Activated naive CD8-positive, alpha-beta T cell (primary cell): ENCODE results near the gene USP15.

Source experiments
- H3K27ac Mint-ChIP-seq: one replicate; pipeline ENCODE4 v1.8.0; 2021; ENCODE audit warnings: mixed read lengths
- H3K27me3 Mint-ChIP-seq: one replicate; pipeline ENCODE4 v1.8.0; 2021; ENCODE audit warnings: mixed read lengths
- H3K36me3 Mint-ChIP-seq: one replicate; pipeline ENCODE4 v1.8.0; 2021; ENCODE audit warnings: mixed read lengths
- H3K4me1 Mint-ChIP-seq: one replicate; pipeline ENCODE4 v1.8.0; 2021; ENCODE audit warnings: low read depth, mixed read lengths
- H3K4me3 Mint-ChIP-seq: one replicate; pipeline ENCODE4 v1.8.0; 2021; ENCODE audit warnings: mild to moderate bottlenecking, mixed read lengths
- H3K9me3 Mint-ChIP-seq: one replicate; pipeline ENCODE4 v1.8.0; 2021; ENCODE audit warnings: low read depth, mixed read lengths

USP15 gene

GRCh38 chr12:62288328-62288727, 28.1 kb downstream of the USP15 start:
- Mint-ChIP-seq H3K36me3 (peaks cover 43% of the 10 kb centered on the region), H3K9me3 (peaks cover 16% of the 10 kb centered on the region), H3K27me3 (no peaks in the 10 kb centered on the region), H3K4me1 (peaks cover 85% of the 10 kb centered on the region), H3K4me3 (peak overlapping the region; percentile 51), H3K27ac (peak overlapping the region; percentile 23)

GRCh38 chr12:62290846-62291245, 30.6 kb downstream of the USP15 start:
- Mint-ChIP-seq H3K4me3 (peak overlapping the region; percentile 42), H3K27ac (peak overlapping the region; percentile 76), H3K36me3 (peaks cover 50% of the 10 kb centered on the region), H3K4me1 (peaks cover 79% of the 10 kb centered on the region), H3K9me3 (peaks cover 16% of the 10 kb centered on the region), H3K27me3 (no peaks in the 10 kb centered on the region)

- peak overlapping the region; percentile 81 for H3K27ac Mint-ChIP-seq
- peaks cover 82% of the 10 kb centered on the region for H3K4me1 Mint-ChIP-seq
- H3K36me3 Mint-ChIP-seq, result peaks cover 52% of the 10 kb centered on the region
- H3K4me3 Mint-ChIP-seq, result peak overlapping the region; percentile 28
- peaks cover 16% of the 10 kb centered on the region for H3K9me3 Mint-ChIP-seq
- H3K27me3 Mint-ChIP-seq, result no peaks in the 10 kb centered on the region
These were observed 31.9 kb downstream of the USP15 start for GRCh38 chr12:62291864-62292760.

DNA sequence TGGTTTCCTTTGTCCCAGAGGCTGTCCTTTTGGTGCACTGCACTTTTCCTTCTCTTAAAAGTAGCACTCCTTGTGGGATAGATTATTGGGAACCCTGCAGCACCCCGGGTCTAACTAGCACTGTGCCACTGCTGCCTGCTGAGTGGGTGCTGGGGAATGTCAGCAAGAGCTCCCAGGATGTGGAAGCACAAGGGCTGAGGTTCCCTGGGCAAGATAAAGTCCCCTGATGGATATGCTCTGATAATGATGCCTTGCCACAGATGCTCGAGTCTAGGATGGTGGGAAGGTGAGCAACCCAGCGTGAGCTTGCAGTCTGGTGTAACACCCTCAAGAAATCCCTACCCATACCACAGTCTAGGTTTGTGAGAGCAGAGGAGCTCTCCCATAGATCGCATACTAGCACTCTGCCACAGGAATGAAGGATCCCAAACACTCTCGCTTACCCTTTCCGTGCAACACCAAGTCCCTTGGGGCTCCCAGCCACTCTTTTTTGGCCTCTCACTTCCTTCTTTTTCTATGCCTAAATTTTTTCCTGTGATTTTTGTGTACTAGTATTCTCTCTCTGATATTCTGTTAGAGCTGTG, 32.6 kb downstream of the USP15 start:
- H3K27ac Mint-ChIP-seq, result peak overlapping the region; percentile 55
- H3K27me3 Mint-ChIP-seq, result no peaks in the 10 kb centered on the region
- H3K4me1 Mint-ChIP-seq, result peaks cover 83% of the 10 kb centered on the region
- peaks cover 55% of the 10 kb centered on the region for H3K36me3 Mint-ChIP-seq
- no peak overlapping the region for H3K4me3 Mint-ChIP-seq
- H3K9me3 Mint-ChIP-seq, result peaks cover 9% of the 10 kb centered on the region

DNA sequence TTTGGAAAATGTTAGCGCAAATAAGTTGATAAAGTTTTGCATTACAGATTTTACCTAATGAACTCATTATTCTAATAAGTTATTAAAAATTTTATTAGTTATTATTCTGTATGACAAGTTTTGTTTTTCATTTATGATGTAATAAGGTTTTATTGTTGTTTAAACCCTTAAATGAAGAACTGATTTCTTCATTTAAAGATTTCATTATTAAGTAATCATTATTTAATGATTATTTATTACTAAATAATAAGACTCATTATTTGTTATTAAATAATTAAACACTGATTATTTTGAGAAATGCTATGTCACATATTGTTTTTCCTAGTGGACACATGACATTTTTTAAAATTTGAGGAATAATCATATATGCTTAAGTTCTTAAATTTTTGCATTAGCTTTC, 34.2 kb downstream of the USP15 start:
- H3K4me1 Mint-ChIP-seq, result peaks cover 77% of the 10 kb centered on the region
- H3K27me3 Mint-ChIP-seq, result no peaks in the 10 kb centered on the region
- H3K4me3 Mint-ChIP-seq, result no peak overlapping the region
- no peak overlapping the region for H3K27ac Mint-ChIP-seq
- peaks cover 49% of the 10 kb centered on the region for H3K36me3 Mint-ChIP-seq
- H3K9me3 Mint-ChIP-seq, result peaks cover 1% of the 10 kb centered on the region

DNA sequence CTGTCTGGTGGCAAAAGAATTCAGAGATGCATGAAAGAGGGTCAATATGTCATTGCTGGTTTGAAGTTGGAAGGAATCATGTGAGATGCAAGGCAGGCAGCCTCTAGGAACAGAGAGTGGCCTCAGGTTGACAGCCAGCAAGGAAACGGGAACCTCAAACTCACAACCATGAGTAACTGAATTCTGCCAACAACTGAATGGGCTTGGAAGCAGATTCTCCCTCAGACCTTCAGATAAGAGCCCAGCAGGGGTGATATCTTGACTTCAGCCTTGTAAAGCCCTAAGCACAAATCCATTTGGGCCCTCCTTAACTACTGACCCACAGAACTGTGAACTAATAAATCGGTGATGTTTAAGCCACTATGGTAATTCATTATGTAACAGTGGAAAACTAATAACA, 35.8 kb downstream of the USP15 start:
- no peak overlapping the region for H3K4me3 Mint-ChIP-seq
- peak overlapping the region; percentile 59 for H3K27ac Mint-ChIP-seq
- H3K27me3 Mint-ChIP-seq, result no peaks in the 10 kb centered on the region
- H3K9me3 Mint-ChIP-seq, result no peaks in the 10 kb centered on the region
- H3K4me1 Mint-ChIP-seq, result peaks cover 78% of the 10 kb centered on the region
- H3K36me3 Mint-ChIP-seq, result peaks cover 41% of the 10 kb centered on the region

GRCh38 chr12:62297321-62297720, 37.1 kb downstream of the USP15 start:
- H3K36me3 Mint-ChIP-seq, result peaks cover 43% of the 10 kb centered on the region
- H3K4me3 Mint-ChIP-seq, result no peak overlapping the region
- no peaks in the 10 kb centered on the region for H3K27me3 Mint-ChIP-seq
- H3K4me1 Mint-ChIP-seq, result peaks cover 74% of the 10 kb centered on the region
- H3K27ac Mint-ChIP-seq, result peak overlapping the region; percentile 66
- H3K9me3 Mint-ChIP-seq, result no peaks in the 10 kb centered on the region

GRCh38 chr12:62299617-62300016, 39.4 kb downstream of the USP15 start:
- peak overlapping the region; percentile 11 for H3K27ac Mint-ChIP-seq
- peaks cover 4% of the 10 kb centered on the region for H3K9me3 Mint-ChIP-seq
- peaks cover 56% of the 10 kb centered on the region for H3K36me3 Mint-ChIP-seq
- no peaks in the 10 kb centered on the region for H3K27me3 Mint-ChIP-seq
- H3K4me3 Mint-ChIP-seq, result no peak overlapping the region
- peaks cover 67% of the 10 kb centered on the region for H3K4me1 Mint-ChIP-seq

DNA sequence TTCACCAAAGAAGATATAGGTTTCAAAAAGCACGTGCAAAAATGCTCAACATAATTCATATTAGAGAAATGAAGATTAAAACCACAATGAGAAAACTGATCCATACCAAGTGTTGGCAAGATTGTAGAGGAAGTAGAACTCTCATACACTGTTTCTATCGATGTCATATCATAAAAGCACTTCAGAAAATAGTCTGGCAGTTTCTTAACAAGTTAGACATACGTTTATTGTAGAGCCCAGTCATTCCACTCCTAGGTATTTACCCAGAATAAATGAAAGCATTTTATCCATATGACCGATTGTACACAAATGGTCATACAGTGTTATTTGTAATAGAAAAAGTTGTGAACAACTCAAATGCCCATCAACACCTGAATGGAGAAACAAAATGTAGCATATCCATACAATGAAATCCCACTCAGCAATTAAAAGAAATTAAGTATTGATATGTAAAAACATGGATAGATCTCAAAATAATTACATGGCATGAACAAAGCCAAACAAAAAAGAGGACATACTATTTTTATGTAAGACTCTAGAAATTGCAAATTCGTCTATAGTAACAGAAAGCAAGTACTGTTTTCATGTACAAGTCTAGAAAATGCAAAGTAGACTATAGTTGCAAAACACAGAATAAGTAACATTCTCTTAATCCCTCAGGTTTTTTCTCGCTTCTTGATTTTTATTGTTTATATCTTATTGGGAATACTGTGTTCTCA, 41.0 kb downstream of the USP15 start:
- no peak overlapping the region for H3K4me3 Mint-ChIP-seq
- peaks cover 59% of the 10 kb centered on the region for H3K36me3 Mint-ChIP-seq
- peaks cover 8% of the 10 kb centered on the region for H3K9me3 Mint-ChIP-seq
- H3K4me1 Mint-ChIP-seq, result peaks cover 57% of the 10 kb centered on the region
- H3K27ac Mint-ChIP-seq, result no peak overlapping the region
- H3K27me3 Mint-ChIP-seq, result no peaks in the 10 kb centered on the region

- no peak overlapping the region for H3K4me3 Mint-ChIP-seq
- peaks cover 59% of the 10 kb centered on the region for H3K36me3 Mint-ChIP-seq
- peaks cover 57% of the 10 kb centered on the region for H3K4me1 Mint-ChIP-seq
- no peak overlapping the region for H3K27ac Mint-ChIP-seq
- peaks cover 8% of the 10 kb centered on the region for H3K9me3 Mint-ChIP-seq
- no peaks in the 10 kb centered on the region for H3K27me3 Mint-ChIP-seq
These were observed 41.6 kb downstream of the USP15 start for GRCh38 chr12:62301799-62302133.

DNA sequence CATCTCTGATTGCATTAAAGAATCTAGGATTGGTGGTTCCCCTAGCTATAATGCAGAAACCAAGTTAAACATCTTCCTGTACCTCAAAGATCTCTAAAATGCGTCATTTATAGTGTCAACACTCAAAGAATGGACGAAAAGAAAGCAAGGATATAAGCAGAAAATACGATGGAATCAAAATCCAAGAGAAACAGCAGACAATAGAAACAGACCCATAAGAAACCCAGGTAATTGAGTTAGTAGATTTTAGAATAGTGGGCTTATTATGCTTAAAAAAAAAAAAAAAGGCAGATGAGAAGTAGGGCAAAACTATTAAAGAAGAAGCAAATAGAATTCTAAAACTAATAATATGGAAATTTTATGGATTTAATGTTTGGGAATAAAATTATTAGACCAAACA, 44.4 kb downstream of the USP15 start:
- H3K27me3 Mint-ChIP-seq, result no peaks in the 10 kb centered on the region
- H3K4me1 Mint-ChIP-seq, result peaks cover 61% of the 10 kb centered on the region
- peak overlapping the region; percentile 35 for H3K27ac Mint-ChIP-seq
- H3K4me3 Mint-ChIP-seq, result no peak overlapping the region
- peaks cover 8% of the 10 kb centered on the region for H3K9me3 Mint-ChIP-seq
- H3K36me3 Mint-ChIP-seq, result peaks cover 55% of the 10 kb centered on the region

GRCh38 chr12:62305778-62306177, 45.6 kb downstream of the USP15 start:
- H3K4me1 Mint-ChIP-seq, result peaks cover 61% of the 10 kb centered on the region
- H3K9me3 Mint-ChIP-seq, result peaks cover 8% of the 10 kb centered on the region
- H3K4me3 Mint-ChIP-seq, result no peak overlapping the region
- no peaks in the 10 kb centered on the region for H3K27me3 Mint-ChIP-seq
- peaks cover 59% of the 10 kb centered on the region for H3K36me3 Mint-ChIP-seq
- H3K27ac Mint-ChIP-seq, result no peak overlapping the region

GRCh38 chr12:62306569-62307530, 46.6 kb downstream of the USP15 start:
- Mint-ChIP-seq H3K27me3 (no peaks in the 10 kb centered on the region), H3K27ac (peak overlapping the region; percentile 50), H3K4me1 (peaks cover 62% of the 10 kb centered on the region), H3K4me3 (no peak overlapping the region), H3K9me3 (peaks cover 8% of the 10 kb centered on the region), H3K36me3 (peaks cover 65% of the 10 kb centered on the region)

GRCh38 chr12:62308201-62308600, 48.0 kb downstream of the USP15 start:
- H3K27me3 Mint-ChIP-seq, result no peaks in the 10 kb centered on the region
- no peak overlapping the region for H3K4me3 Mint-ChIP-seq
- H3K9me3 Mint-ChIP-seq, result peaks cover 8% of the 10 kb centered on the region
- peaks cover 64% of the 10 kb centered on the region for H3K4me1 Mint-ChIP-seq
- H3K27ac Mint-ChIP-seq, result peak overlapping the region; percentile 25
- peaks cover 61% of the 10 kb centered on the region for H3K36me3 Mint-ChIP-seq
